ENCODE results near the gene KIT. TPM values are rescaled to one million over a fixed set of nuclear protein-coding genes. Genes with fewer than 3 reads are reported as not detected.
A peak's percentile ranks its signal among the peaks of the same experiment; 100 is the strongest.

KIT gene
- total RNA-seq, 4 donors from 2014 or later, result 43.0 to 81.3 (median 59.3) TPM

DNA sequence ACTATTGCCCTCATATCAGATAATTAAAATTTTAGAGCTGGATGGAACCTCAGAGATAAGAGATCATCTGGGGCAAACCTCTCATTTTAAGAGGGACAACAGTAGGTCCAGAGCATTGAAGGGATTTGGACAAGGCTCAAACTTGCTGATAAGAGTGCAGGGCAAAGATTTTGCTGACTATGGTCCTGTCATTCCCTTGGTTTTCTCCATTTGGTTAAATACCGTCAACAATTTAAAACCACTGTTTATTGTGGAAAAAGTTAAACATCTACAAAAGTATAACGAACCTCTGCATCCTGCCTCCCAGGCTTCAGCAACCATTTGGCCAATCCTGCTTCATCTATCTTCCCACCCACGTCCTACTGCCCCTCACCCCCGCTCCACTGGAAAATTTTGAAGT, 10.7 kb upstream of the KIT start:
- Histone ChIP-seq H3K4me1 (peaks cover 0 to 4% (median 0%) of the 10 kb centered on the region in 4 donors), H3K36me3 (no peaks in the 10 kb centered on the region), H3K27me3 (no peaks in the 10 kb centered on the region), H3K9me3 (no peaks in the 10 kb centered on the region), H3K4me3 (no peak overlapping the region), H3K27ac (replicated peaks in 1 of 4) (no peak overlapping the region)
- 70% methylated on average over 4 of the region's 4 CpGs for WGBS
- TF ChIP-seq POLR2AphosphoS5 (IDR thresholded peaks at IDR 0.05) (no peak), POLR2A (IDR thresholded peaks at IDR 0.05; ENCODE audit: low read depth) (no peak), EP300 (IDR thresholded peaks at IDR 0.05) (no peak)
- TF ChIP-seq, protein P1, sequence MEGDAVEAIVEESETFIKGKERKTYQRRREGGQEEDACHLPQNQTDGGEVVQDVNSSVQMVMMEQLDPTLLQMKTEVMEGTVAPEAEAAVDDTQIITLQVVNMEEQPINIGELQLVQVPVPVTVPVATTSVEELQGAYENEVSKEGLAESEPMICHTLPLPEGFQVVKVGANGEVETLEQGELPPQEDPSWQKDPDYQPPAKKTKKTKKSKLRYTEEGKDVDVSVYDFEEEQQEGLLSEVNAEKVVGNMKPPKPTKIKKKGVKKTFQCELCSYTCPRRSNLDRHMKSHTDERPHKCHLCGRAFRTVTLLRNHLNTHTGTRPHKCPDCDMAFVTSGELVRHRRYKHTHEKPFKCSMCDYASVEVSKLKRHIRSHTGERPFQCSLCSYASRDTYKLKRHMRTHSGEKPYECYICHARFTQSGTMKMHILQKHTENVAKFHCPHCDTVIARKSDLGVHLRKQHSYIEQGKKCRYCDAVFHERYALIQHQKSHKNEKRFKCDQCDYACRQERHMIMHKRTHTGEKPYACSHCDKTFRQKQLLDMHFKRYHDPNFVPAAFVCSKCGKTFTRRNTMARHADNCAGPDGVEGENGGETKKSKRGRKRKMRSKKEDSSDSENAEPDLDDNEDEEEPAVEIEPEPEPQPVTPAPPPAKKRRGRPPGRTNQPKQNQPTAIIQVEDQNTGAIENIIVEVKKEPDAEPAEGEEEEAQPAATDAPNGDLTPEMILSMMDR (IDR thresholded peaks at IDR 0.05), result no peak
- intact Hi-C loops (cut with DNase I), result no loop called here
- DNase-seq (ENCODE audit: extremely low spot score), result no peak

GRCh38 chr4:54651050-54651449, 6.7 kb upstream of the KIT start:
- no peaks in the 10 kb centered on the region for H3K4me1 ChIP-seq
- no peak for TF ChIP-seq POLR2A (IDR thresholded peaks at IDR 0.05; ENCODE audit: low read depth)
- TF ChIP-seq EP300 (IDR thresholded peaks at IDR 0.05), result no peak
- TF ChIP-seq, protein P1 (IDR thresholded peaks at IDR 0.05), result no peak
- TF ChIP-seq POLR2AphosphoS5 (IDR thresholded peaks at IDR 0.05), result no peak
- no peaks in the 10 kb centered on the region for H3K9me3 ChIP-seq
- H3K27ac ChIP-seq (replicated peaks in 1 of 4), result no peak overlapping the region
- DNase-seq (ENCODE audit: extremely low spot score), result no peak
- no peaks in the 10 kb centered on the region for H3K27me3 ChIP-seq
- 97% methylated on average over 3 of the region's 3 CpGs for WGBS
- no peak overlapping the region for H3K4me3 ChIP-seq
- intact Hi-C loops (cut with DNase I), result no loop called here
- no peaks in the 10 kb centered on the region for H3K36me3 ChIP-seq

DNA sequence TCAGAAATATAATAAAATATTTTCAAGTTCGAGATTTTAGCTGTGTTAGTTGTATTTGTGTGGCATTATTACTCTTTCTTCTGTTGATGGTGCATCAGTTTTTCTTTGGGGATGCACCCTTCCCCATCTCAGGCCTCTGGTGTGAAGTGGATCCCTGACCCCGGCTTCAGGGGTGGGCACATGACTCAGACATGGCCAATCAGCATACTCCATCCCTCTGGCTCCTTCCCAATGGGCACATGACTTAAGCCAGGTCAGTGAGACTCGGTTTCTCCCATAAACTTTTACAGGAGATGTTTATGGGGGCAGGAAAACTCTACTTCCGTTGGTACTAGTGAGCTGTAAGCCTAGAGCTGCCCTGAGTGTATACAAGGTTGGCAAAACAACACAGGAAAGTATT, 3.0 kb upstream of the KIT start:
- Histone ChIP-seq H3K27ac (replicated peaks in 1 of 4) (no peak overlapping the region), H3K4me1 (peaks cover 20 to 31% (median 29%) of the 10 kb centered on the region in 4 donors), H3K4me3 (no peak overlapping the region), H3K36me3 (no peaks in the 10 kb centered on the region), H3K27me3 (peaks cover 0 to 21% (median 9%) of the 10 kb centered on the region in 4 donors), H3K9me3 (no peaks in the 10 kb centered on the region)
- WGBS, result 78% methylated on average over 4 of the region's 4 CpGs
- intact Hi-C loops (cut with DNase I), result no loop called here
- TF ChIP-seq POLR2A (IDR thresholded peaks at IDR 0.05; ENCODE audit: low read depth) (no peak), POLR2AphosphoS5 (IDR thresholded peaks at IDR 0.05) (no peak), EP300 (IDR thresholded peaks at IDR 0.05) (no peak)
- TF ChIP-seq, protein P1 (IDR thresholded peaks at IDR 0.05), result no peak
- no peak for DNase-seq (ENCODE audit: extremely low spot score)

- H3K4me3 ChIP-seq, result peak overlapping the region; percentile 60 to 69 (median 62)
- intact Hi-C loops (cut with DNase I), result no loop called here
- H3K9me3 ChIP-seq, result no peaks in the 10 kb centered on the region
- no peak for TF ChIP-seq POLR2AphosphoS5 (IDR thresholded peaks at IDR 0.05)
- TF ChIP-seq POLR2A (IDR thresholded peaks at IDR 0.05; ENCODE audit: low read depth), result no peak
- no peak for TF ChIP-seq EP300 (IDR thresholded peaks at IDR 0.05)
- TF ChIP-seq, protein P1 (IDR thresholded peaks at IDR 0.05), result no peak
- DNase-seq (ENCODE audit: extremely low spot score), result no peak
- WGBS, result 21% methylated on average over 17 of the region's 26 CpGs
- H3K27ac ChIP-seq (replicated peaks in 1 of 4), result peak overlapping the region in 3 of 4 donors; percentile 34 to 62 (median 49)
- peaks cover 29 to 36% (median 34%) of the 10 kb centered on the region in 4 donors for H3K4me1 ChIP-seq
- no peaks in the 10 kb centered on the region for H3K36me3 ChIP-seq
- peaks cover 0 to 29% (median 9%) of the 10 kb centered on the region in 4 donors for H3K27me3 ChIP-seq
Observed at GRCh38 chr4:54657185-54657550, 589 bp upstream of the KIT start.
